Left ventricle myocardium superior (tissue), 1 donor: ENCODE results near the gene TRABD. TPM values are rescaled to one million over a fixed set of nuclear protein-coding genes. Genes with fewer than 3 reads are reported as not detected.
A peak's percentile ranks its signal among the peaks of the same experiment; 100 is the strongest.

Source experiments
- ATAC-seq: fragments of 200-7000 bp; cut with Tn5 transposase; one replicate; pipeline ENCODE4 v1.9.1; 2020; ENCODE audit warnings: mild to moderate bottlenecking, moderate library complexity
- DNase-seq: peaks from one replicate; pipeline ENCODE4 v3.0.0-alpha.2; 2020
- intact Hi-C: fragments of 100-400 bp; cut with micrococcal nuclease; formaldehyde crosslinking; loops from one replicate; pipeline ENCODE4 v1.11.0; 2022
- total RNA-seq: library from RNA; stranded (reverse); fragmentation: NEBNext Ultra II Directional; extraction: Animal tissue kit (Norgen Biotek cat#: 25700); gene quantifications from one replicate; pipeline ENCODE4 v1.2.1, GENCODE V29; 2021
- donor health status: DM: no; HTN: yes; CAD: no; lungs with severe emphysema.

TRABD gene
- total RNA-seq, 1 donor from 2014 or later: 23.8 TPM

GRCh38 chr22:50170453-50171318 lies 15.0 kb upstream of the TRABD start, which contains the start of gene PANX2:
TSS of gene PANX2 (plus strand) at chr22:50170731. CDS start at chr22:50170731, 0 bp downstream.
- DNase-seq (no peak), ATAC-seq (no peak)
- intact Hi-C loops: no loop called here

DNA sequence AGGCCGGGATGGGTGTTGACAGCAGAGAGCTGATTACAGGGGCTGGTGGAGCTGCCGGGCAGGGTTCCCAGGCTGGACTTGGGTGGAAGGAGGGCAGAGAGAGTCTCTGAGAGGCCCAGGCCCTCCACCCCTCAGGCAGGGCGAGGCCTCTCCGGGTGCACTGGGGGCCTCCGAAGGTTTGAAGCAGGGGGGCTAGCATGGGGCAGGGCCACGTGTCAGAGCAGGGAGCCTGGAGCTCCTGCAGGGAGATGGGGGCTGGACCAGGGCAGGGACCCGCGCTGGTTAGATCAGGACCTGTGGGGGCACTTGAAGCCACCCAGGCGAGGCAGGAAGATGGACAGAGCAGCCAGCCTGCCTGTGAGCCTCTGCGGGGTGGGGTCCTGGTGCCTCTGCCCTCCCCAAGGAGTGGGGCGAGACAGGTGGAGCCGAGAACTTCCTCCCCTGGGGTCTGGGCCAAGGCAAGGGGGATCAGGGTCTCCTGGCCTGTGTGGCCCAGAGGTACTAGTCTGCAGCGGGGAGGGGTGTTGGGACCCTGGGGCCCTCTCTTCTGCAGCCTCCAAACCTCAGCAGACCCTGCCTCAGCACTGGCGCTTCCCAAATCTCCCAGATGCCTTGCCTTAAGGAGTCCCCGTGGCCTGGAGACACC lies 14.3 kb upstream of the TRABD start:
- intact Hi-C loops: no loop called here
- no peak for DNase-seq

DNA sequence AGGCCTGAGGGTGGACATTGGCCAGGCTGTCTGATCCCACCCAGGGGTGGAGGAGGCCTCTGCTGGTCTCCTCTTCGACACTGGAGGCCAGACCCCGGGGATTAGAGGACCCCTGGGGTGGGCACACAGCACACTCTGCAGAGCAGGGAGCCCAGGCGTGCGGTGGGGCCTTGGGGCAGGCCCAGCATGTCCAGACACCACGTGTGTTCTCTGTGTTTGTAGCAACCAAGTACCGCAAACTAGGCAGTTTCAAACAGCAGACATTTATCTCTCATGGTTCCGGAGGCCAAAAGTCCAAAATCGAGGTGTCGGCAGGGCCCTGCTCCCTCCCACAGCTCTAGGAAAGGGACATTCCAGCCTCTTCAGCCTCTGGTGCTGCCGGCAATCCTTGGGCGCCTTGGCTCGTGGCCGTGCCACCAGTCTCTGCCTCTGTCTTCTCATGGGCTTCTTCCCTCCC lies 13.7 kb upstream of the TRABD start:
- no peak for ATAC-seq
- no peak for DNase-seq
- intact Hi-C loops: no loop called here

More for the DNA sequence above, 14.3 kb upstream of the TRABD start:
- peak; percentile 51 for ATAC-seq

- ATAC-seq (no peak), DNase-seq (no peak)
- intact Hi-C loops: no loop called here
Measured at GRCh38 chr22:50173311-50173982, 12.3 kb upstream of the TRABD start.

DNA sequence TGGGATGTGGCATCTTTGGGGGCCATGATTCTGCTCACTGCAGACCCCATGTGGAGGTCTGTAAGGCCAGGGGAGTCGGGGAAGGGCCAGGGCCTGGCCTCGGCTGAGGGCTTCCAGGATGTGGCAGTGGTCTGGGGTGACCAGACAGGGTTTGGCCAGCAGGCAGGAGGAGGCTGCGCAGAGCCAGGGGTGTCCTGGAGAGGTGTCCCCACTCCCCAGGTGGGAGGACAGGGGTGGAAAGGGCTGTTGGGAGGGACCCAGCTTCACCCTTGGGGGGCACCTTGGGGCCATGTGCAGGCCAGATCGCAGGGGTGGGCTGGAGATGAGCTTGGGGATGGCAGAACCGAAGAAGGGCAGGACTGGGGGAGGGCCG lies 11.7 kb upstream of the TRABD start:
- DNase-seq (no peak), ATAC-seq (no peak)
- intact Hi-C loops: no loop called here

DNA sequence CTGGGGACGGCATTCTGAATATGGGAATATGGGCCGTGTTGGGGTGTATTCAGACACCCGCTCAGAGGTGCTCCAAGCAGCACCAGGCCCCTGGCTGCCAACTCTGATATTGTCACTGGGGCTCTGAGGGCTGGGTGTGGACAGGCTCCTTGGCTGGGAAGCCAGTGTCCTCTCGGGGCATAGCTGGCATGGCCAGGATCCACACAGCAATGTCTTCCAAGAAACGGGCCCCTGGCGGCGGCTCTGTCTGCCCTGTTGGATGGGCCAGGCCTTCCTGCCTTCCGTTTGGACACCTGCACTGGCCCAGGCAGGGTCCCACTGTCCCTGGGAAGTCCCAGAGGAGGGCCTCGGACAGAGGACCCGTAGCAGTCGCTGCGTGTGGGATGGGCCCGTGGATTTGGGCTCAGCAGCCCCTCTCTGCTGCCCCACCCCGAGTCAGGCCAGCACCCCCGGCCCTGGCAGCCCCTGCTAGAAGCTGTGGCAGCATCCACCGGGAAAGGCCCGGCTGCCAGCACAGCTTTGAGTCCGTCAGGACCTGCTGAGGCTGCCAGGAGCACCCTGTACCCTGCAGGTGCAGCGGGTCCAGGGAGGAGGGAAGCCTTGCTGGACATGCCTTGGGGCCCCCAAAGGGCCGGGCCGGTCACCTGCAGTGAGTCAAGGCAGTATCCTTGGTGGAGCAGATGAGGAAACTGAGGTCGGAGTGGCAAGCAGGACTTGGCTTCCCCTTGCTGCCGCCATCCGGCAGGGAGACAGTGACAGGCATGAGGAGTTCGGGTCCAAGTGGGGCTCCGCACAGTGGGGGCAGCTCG lies 11.1 kb upstream of the TRABD start:
- intact Hi-C loops: no loop called here
- ATAC-seq: no peak
- no peak for DNase-seq

- ATAC-seq: no peak
- no peak for DNase-seq
- intact Hi-C loops: no loop called here
Measured at GRCh38 chr22:50175191-50175461, 10.6 kb upstream of the TRABD start.

DNA sequence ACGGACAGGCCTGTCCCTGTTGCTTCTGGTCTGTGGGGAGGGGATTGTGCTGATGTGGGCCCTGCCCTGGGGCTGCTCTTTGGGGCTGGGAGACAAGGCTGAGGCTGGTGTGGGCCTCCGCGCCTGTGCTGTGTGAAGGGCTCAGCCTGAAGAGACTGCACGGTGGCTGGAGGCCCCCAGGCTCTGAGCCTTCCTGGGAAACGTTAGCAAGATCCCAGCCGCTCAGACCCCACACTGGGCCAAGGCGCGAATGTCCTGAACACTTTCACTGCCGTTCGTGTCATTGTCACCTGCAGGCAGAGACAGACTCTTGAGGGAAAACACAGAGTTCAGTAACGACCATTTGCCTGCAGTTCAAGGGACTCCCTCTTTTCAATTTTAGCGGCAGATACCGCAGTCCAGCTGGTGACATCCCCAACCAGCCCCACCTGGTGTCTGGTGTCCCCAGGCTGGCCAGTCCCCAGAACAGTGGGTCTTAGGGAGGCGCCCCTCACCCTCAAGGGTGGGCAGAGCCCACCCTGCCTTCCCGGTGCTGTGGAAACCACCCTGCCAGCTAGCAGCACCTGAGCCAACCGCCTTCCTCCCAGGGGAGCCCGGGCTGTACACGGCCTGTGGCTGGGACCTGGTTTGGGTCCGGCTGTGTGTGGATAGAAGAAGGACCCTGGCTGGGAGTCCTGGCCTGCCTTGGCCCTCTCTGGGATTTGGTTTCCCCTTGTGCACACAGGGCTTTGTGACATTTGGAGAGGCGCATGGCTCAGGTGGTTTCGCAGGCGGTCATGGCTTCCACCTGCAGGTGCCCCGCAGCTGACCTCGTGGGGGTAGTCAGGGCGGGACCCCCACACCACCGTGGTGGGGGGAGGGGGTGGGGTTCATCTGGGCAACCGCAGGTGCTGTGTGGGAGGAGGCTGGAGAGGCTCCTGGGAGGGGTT lies 9.5 kb upstream of the TRABD start:
- ATAC-seq: no peak
- DNase-seq: no peak
- intact Hi-C loops: no loop called here

GRCh38 chr22:50176850-50177536 lies 8.7 kb upstream of the TRABD start:
- no peak for ATAC-seq
- intact Hi-C loops: no loop called here
- DNase-seq: peak; percentile 20

GRCh38 chr22:50177537-50178470 lies 7.9 kb upstream of the TRABD start:
- no peak for ATAC-seq
- intact Hi-C loops: no loop called here
- no peak for DNase-seq

GRCh38 chr22:50178471-50178864 lies 7.2 kb upstream of the TRABD start:
- DNase-seq (peak; percentile 27), ATAC-seq (no peak)
- intact Hi-C loops: no loop called here

- DNase-seq: peak; percentile 29
- intact Hi-C loops: no loop called here
- ATAC-seq: no peak
Measured at GRCh38 chr22:50178871-50179869, 6.5 kb upstream of the TRABD start.

- intact Hi-C loops: no loop called here
- no peak for ATAC-seq
- peak; percentile 19 for DNase-seq
Measured at GRCh38 chr22:50179937-50180726, 5.6 kb upstream of the TRABD start.

- DNase-seq (peak; percentile 29), ATAC-seq (no peak)
- intact Hi-C loops: no loop called here
Measured at GRCh38 chr22:50180727-50181521, 4.8 kb upstream of the TRABD start.
